SK-N-SH (cell line): Measurements from ENCODE around the gene TMEM116. TPM values are rescaled to one million over a fixed set of nuclear protein-coding genes. Genes with fewer than 3 reads are reported as not detected.

Source experiments
- CTCF ChIA-PET: fragments of 300-600, 350-600 bp; formaldehyde crosslinking; extraction: SDS; loops from one replicate; lab custom pipeline; 2021; lab: Yijun Ruan, JAX
- POLR2A ChIA-PET: fragments of 350-600 bp; sonication (Branson Sonifier 250); formaldehyde crosslinking; extraction: SDS; loops from one replicate; lab custom pipeline; 2020; ENCODE audit warnings: antibody characterized with exemption, inconsistent platforms; lab: Yijun Ruan, JAX
- DNase-seq: peaks from one replicate; pipeline ENCODE4 v3.0.0; 2012
- H2AFZ ChIP-seq: fragments of 200-600 bp; sonication (generic); 2 replicates; pipeline ENCODE4 v1.8.1; 2016; ENCODE audit warnings: antibody characterized with exemption, mild to moderate bottlenecking, low read depth
- H3F3A ChIP-seq: fragments of 200-600 bp; sonication (generic); replicated peaks from 2 replicates; pipeline ENCODE3; 2016; ENCODE audit warnings: antibody characterized with exemption, mild to moderate bottlenecking; ENCODE audit not compliant: insufficient read depth
- H3K27ac ChIP-seq, 2 experiments: fragments of 200-500 bp in 1 of 2; fragments of 200-600 bp in 1 of 2; sonication (Bioruptor generic) in 1 of 2; sonication (generic), shearing (Covaris generic) in 1 of 2; 2 replicates each; pipeline versions ENCODE4 v1.5.1 to v1.6.1; 2014 to 2016; ENCODE audit warnings: low read depth in 2 of 2, inconsistent platforms in 1 of 2, low read length in 1 of 2, mild to moderate bottlenecking in 1 of 2, mixed read lengths in 1 of 2
- H3K27me3 ChIP-seq: fragments of 200-600 bp; sonication (generic), shearing (Covaris generic); 2 replicates; pipeline ENCODE4 v1.6.1; 2016; ENCODE audit warnings: mixed run types; ENCODE audit not compliant: insufficient read depth
- H3K36me3 ChIP-seq, 2 experiments: fragments of 200-500 bp in 1 of 2; fragments of 200-600 bp in 1 of 2; sonication (Bioruptor generic) in 1 of 2; sonication (generic) in 1 of 2; replicated peaks in 1 of 2; 2 replicates each; pipeline versions ENCODE3 to v1.5.1; 2014 to 2016; ENCODE audit warnings: low read length in 1 of 2, mild to moderate bottlenecking in 1 of 2; ENCODE audit not compliant: insufficient read depth in 2 of 2, control insufficient read depth in 1 of 2
- H3K4me1 ChIP-seq, 2 experiments: fragments of 200-500 bp in 1 of 2; fragments of 200-600 bp in 1 of 2; sonication (Bioruptor generic) in 1 of 2; sonication (generic), shearing (Covaris generic) in 1 of 2; 2 replicates each; pipeline versions ENCODE4 v1.5.1 to v1.6.1; 2014 to 2016; ENCODE audit warnings: low read depth in 1 of 2, low read length in 1 of 2, mixed run types in 1 of 2; ENCODE audit not compliant: insufficient read depth in 2 of 2, control insufficient read depth in 1 of 2
- H3K4me2 ChIP-seq: fragments of 200-600 bp; sonication (generic), shearing (Covaris generic); 2 replicates; pipeline ENCODE4 v1.6.1; 2017; ENCODE audit warnings: mixed run types
- H3K4me3 ChIP-seq, 2 experiments: fragments of 200-500 bp in 1 of 2; fragments of 200-600 bp in 1 of 2; sonication (Bioruptor generic) in 1 of 2; sonication (generic), shearing (Covaris generic) in 1 of 2; 2 replicates each; pipeline versions ENCODE4 v1.5.1 to v1.8.1; 2014 to 2016; ENCODE audit warnings: low read depth in 2 of 2, inconsistent platforms in 1 of 2, low read length in 1 of 2, mild to moderate bottlenecking in 1 of 2, mixed read lengths in 1 of 2, moderate library complexity in 1 of 2
- H3K79me2 ChIP-seq: fragments of 200-600 bp; sonication (generic); 2 replicates; pipeline ENCODE4 v1.8.1; 2017; ENCODE audit warnings: mild to moderate bottlenecking; ENCODE audit not compliant: insufficient read depth
- H3K9ac ChIP-seq: fragments of 200-600 bp; sonication (generic); 2 replicates; pipeline ENCODE4 v1.6.1; 2017; ENCODE audit warnings: mixed run types
- H3K9me2 ChIP-seq: fragments of 200-600 bp; sonication (generic); 2 replicates; pipeline ENCODE4 v1.6.1; 2017; ENCODE audit warnings: mixed run types
- H3K9me3 ChIP-seq: fragments of 200-600 bp; sonication (generic); 2 replicates; pipeline ENCODE4 v1.6.1; 2017; ENCODE audit warnings: mixed run types, mild to moderate bottlenecking, moderate library complexity
- H4K20me1 ChIP-seq: fragments of 200-600 bp; sonication (generic); 2 replicates; pipeline ENCODE4 v1.6.1; 2017; ENCODE audit warnings: mild to moderate bottlenecking, mixed run types; ENCODE audit not compliant: insufficient read depth
- CHD2 ChIP-seq: fragments of 150-350 bp; IDR thresholded peaks from 2 replicates; pipeline ENCODE4 v1.6.1; 2018; ENCODE audit warnings: low read length; ENCODE audit not compliant: partially characterized antibody
- CTCF ChIP-seq: fragments of 200-600 bp; sonication (generic); IDR thresholded peaks from 2 replicates; pipeline ENCODE4 v1.6.1; 2017; ENCODE audit warnings: antibody characterized with exemption, mild to moderate bottlenecking, moderate library complexity
- EZH2phosphoT487 ChIP-seq: fragments of 200-600 bp; sonication (generic); IDR thresholded peaks from 2 replicates; pipeline ENCODE4 v1.6.1; 2017; ENCODE audit warnings: low read depth, mixed run types, mild to moderate bottlenecking, antibody characterized with exemption, moderate library complexity, borderline replicate concordance
- FOXJ3 ChIP-seq: sonication (generic); formaldehyde crosslinking; IDR thresholded peaks from 2 replicates; pipeline ENCODE4 v1.5.1; 2020; ENCODE audit warnings: mild to moderate bottlenecking, missing genetic modification reagents
- FOXM1 ChIP-seq: IDR thresholded peaks from 2 replicates; pipeline ENCODE4 v1.4.0; 2012; ENCODE audit warnings: low read depth, mild to moderate bottlenecking
- GABPA ChIP-seq: IDR thresholded peaks from 2 replicates; pipeline ENCODE4 v1.4.0; 2012; ENCODE audit warnings: low read depth, mild to moderate bottlenecking
- GATA2 ChIP-seq: sonication (generic); formaldehyde crosslinking; IDR thresholded peaks from 2 replicates; pipeline ENCODE4 v1.5.0; 2020; ENCODE audit warnings: mild to moderate bottlenecking, missing genetic modification reagents
- IRF3 ChIP-seq: fragments of 150-350 bp; IDR thresholded peaks from 2 replicates; pipeline ENCODE4 v1.6.1; 2016; ENCODE audit warnings: mild to moderate bottlenecking, low read depth, low read length
- JUND ChIP-seq: IDR thresholded peaks from 2 replicates; pipeline ENCODE4 v1.4.0; 2012
- NRF1 ChIP-seq: IDR thresholded peaks from 2 replicates; pipeline ENCODE4 v1.6.1; 2012; ENCODE audit warnings: low read depth, mild to moderate bottlenecking, low read length
- RAD21 ChIP-seq: IDR thresholded peaks from 2 replicates; pipeline ENCODE4 v1.6.1; 2012; ENCODE audit warnings: mild to moderate bottlenecking, low read length
- SIN3A ChIP-seq: IDR thresholded peaks from 2 replicates; pipeline ENCODE4 v1.6.1; 2012; ENCODE audit warnings: low read depth, mild to moderate bottlenecking, low read length, moderate library complexity, borderline replicate concordance
- TAF1 ChIP-seq: IDR thresholded peaks from 2 replicates; pipeline ENCODE4 v1.6.1; 2012; ENCODE audit warnings: low read depth, mild to moderate bottlenecking, low read length, moderate library complexity, borderline replicate concordance
- TCF12 ChIP-seq: IDR thresholded peaks from 2 replicates; pipeline ENCODE4 v1.4.0; 2012
- TEAD4 ChIP-seq: IDR thresholded peaks from 2 replicates; pipeline ENCODE4 v1.4.0; 2012; ENCODE audit warnings: mild to moderate bottlenecking, borderline replicate concordance; ENCODE audit not compliant: insufficient read depth
- WGBS: methylation state at CpG from one replicate; pipeline ENCODE4 v1.1.6; 2017; ENCODE audit warnings: low lambda C conversion rate; 5-methylcytosine and 5-hydroxymethylcytosine counted together
- polyA plus RNA-seq, 3 experiments: library from polyadenylated mRNA; depleted of rRNA; stranded (reverse); fragments of >200 nt; gene quantifications; 2 replicates each; pipeline ENCODE4 v1.2.3, GENCODE V29; 2012
- TF ChIP-seq, protein P1 (sequence below): IDR thresholded peaks from 2 replicates; pipeline ENCODE4 v1.4.0; 2012; ENCODE audit warnings: low read depth, borderline replicate concordance
- TF ChIP-seq, protein P2 (sequence below): IDR thresholded peaks from 2 replicates; pipeline ENCODE4; 2012

Gene TMEM116
- polyA plus RNA-seq, 1 of the 3 experiments (the other 2 are of a cell fraction), result 7.9 TPM

- CTCF ChIA-PET, result interaction anchor here (1.1 kb wide), 1 partner anchor 16 kb away, joined by 3 read pairs; no protein-coding TSS in a partner anchor
Observed at GRCh38 chr12:111975161-111975931, 37.6 kb downstream of the TMEM116 start.

DNA sequence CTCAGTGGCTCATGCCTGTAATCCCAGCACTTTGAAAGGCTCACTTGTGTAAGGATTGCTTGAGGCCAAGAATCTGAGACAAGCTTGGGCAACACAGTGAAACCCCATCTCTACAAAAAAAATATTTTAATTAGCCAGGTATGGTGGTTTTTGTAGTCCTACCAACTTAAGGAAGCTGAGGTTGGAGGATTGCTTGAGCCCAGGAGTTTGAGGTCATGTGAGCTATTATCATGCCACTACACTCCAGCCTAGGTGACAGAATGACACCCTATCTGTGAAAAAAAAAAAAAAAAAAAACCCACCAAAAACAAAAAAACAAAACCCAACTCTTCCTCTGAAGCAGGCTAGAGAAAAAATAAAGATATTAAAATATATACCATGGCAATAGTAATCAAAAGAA is 41.2 kb downstream of the TMEM116 start:
- H3K9ac ChIP-seq, result no peak overlapping the region
- POLR2A ChIA-PET, result no interaction called here

More at GRCh38 chr12:111975161-111975931, 37.6 kb downstream of the TMEM116 start:
- no peaks in the 10 kb centered on the region for H3K27me3 ChIP-seq
- no peak for DNase-seq
- 92% methylated on average over 5 of the region's 5 CpGs for WGBS
- no peaks in the 10 kb centered on the region; a peak in 1 of 4 replicates for H3K4me1 ChIP-seq
- no peak overlapping the region for H3K9ac ChIP-seq
- H3K27ac ChIP-seq, result no peak overlapping the region
- no peak for TF ChIP-seq GABPA
- TF ChIP-seq CHD2, result no peak
- TF ChIP-seq TAF1, result no peak
- TF ChIP-seq FOXM1, result no peak
- no peak for TF ChIP-seq NRF1
- TF ChIP-seq, protein P1, sequence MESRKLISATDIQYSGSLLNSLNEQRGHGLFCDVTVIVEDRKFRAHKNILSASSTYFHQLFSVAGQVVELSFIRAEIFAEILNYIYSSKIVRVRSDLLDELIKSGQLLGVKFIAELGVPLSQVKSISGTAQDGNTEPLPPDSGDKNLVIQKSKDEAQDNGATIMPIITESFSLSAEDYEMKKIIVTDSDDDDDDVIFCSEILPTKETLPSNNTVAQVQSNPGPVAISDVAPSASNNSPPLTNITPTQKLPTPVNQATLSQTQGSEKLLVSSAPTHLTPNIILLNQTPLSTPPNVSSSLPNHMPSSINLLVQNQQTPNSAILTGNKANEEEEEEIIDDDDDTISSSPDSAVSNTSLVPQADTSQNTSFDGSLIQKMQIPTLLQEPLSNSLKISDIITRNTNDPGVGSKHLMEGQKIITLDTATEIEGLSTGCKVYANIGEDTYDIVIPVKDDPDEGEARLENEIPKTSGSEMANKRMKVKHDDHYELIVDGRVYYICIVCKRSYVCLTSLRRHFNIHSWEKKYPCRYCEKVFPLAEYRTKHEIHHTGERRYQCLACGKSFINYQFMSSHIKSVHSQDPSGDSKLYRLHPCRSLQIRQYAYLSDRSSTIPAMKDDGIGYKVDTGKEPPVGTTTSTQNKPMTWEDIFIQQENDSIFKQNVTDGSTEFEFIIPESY, result no peak
- no peak for TF ChIP-seq EZH2phosphoT487
- TF ChIP-seq TCF12, result no peak
- TF ChIP-seq, protein P2, sequence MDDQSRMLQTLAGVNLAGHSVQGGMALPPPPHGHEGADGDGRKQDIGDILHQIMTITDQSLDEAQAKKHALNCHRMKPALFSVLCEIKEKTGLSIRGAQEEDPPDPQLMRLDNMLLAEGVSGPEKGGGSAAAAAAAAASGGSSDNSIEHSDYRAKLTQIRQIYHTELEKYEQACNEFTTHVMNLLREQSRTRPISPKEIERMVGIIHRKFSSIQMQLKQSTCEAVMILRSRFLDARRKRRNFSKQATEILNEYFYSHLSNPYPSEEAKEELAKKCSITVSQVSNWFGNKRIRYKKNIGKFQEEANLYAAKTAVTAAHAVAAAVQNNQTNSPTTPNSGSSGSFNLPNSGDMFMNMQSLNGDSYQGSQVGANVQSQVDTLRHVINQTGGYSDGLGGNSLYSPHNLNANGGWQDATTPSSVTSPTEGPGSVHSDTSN, result no peak
- TF ChIP-seq IRF3, result no peak
- H2AFZ ChIP-seq, result no peak overlapping the region
- peaks cover 0 to 13% of the 10 kb centered on the region in 2 experiments for H3K36me3 ChIP-seq
- H3K4me3 ChIP-seq, result no peak overlapping the region
- no peaks in the 10 kb centered on the region for H4K20me1 ChIP-seq
- H3K9me3 ChIP-seq, result peaks cover 12% of the 10 kb centered on the region; the same call in 1 of the 2 replicates
- POLR2A ChIA-PET, result no interaction called here
- no peak overlapping the region for H3K4me2 ChIP-seq
- no peaks in the 10 kb centered on the region for H3K79me2 ChIP-seq
- H3K9me2 ChIP-seq, result no peaks in the 10 kb centered on the region
- peaks cover 9% of the 10 kb centered on the region for H3F3A ChIP-seq

More for the DNA sequence above, 41.2 kb downstream of the TMEM116 start:
- no peak for DNase-seq
- Histone ChIP-seq H3K4me2 (no peak overlapping the region), H3K27ac (no peak overlapping the region), H3K79me2 (no peaks in the 10 kb centered on the region), H3K9me3 (peaks cover 15% of the 10 kb centered on the region; the same call in 1 of the 2 replicates), H3K9me2 (no peaks in the 10 kb centered on the region), H3K36me3 (peaks cover 0 to 7% of the 10 kb centered on the region in 2 experiments), H4K20me1 (no peaks in the 10 kb centered on the region), H3K27me3 (no peaks in the 10 kb centered on the region), H3K4me3 (no peak overlapping the region), H3F3A (peaks cover 2% of the 10 kb centered on the region), H3K4me1 (no peaks in the 10 kb centered on the region), H2AFZ (no peak overlapping the region)
- TF ChIP-seq, protein P2, result no peak
- TF ChIP-seq SIN3A, result no peak
- no peak for TF ChIP-seq GATA2 (CRISPR knock-in tag)
- no peak for TF ChIP-seq FOXJ3
- no peak for TF ChIP-seq GABPA
- no peak for TF ChIP-seq RAD21
- no peak for TF ChIP-seq CTCF
- TF ChIP-seq TEAD4, result no peak
- TF ChIP-seq EZH2phosphoT487, result no peak
- TF ChIP-seq JUND, result no peak
- CTCF ChIA-PET, result no interaction called here
